ENCODE measurements around the gene TDP1. TPM values are rescaled to one million over a fixed set of nuclear protein-coding genes. Genes with fewer than 3 reads are reported as not detected.

Gene TDP1
- total RNA-seq, 1 donor from 2014 or later: 17.9 TPM

DNA sequence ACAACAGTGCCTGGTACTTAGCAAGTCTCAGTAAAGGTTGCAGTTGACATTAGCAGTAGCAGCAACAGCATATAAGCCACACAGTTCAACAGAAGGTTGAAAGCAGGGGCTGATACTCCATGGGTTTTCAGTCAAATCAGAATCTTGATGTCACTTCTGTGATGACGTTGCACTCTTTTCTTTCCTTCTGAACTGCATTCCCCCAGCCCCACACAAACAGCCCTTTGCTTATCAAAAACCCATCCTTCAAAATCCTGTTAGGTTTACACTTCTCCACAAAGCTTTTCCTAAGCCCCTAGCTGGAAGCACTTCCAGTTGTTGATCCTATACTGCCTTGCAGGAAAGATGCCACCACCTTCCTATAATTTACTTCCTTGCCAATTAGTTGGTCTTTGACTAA is 72.1 kb downstream of the TDP1 start:
- H3K4me3 Mint-ChIP-seq (ENCODE audit: unreplicated experiment): no peak overlapping the region
- H3K27ac Mint-ChIP-seq (ENCODE audit: unreplicated experiment): no peak overlapping the region
- TF ChIP-seq, protein P1, sequence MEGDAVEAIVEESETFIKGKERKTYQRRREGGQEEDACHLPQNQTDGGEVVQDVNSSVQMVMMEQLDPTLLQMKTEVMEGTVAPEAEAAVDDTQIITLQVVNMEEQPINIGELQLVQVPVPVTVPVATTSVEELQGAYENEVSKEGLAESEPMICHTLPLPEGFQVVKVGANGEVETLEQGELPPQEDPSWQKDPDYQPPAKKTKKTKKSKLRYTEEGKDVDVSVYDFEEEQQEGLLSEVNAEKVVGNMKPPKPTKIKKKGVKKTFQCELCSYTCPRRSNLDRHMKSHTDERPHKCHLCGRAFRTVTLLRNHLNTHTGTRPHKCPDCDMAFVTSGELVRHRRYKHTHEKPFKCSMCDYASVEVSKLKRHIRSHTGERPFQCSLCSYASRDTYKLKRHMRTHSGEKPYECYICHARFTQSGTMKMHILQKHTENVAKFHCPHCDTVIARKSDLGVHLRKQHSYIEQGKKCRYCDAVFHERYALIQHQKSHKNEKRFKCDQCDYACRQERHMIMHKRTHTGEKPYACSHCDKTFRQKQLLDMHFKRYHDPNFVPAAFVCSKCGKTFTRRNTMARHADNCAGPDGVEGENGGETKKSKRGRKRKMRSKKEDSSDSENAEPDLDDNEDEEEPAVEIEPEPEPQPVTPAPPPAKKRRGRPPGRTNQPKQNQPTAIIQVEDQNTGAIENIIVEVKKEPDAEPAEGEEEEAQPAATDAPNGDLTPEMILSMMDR (IDR thresholded peaks at IDR 0.05): no peak
- H3K9me3 Mint-ChIP-seq (ENCODE audit: unreplicated experiment): peaks cover 3% of the 10 kb centered on the region
- DNase-seq (ENCODE audit: extremely low spot score, unreplicated experiment): no peak
- no peaks in the 10 kb centered on the region for H3K27me3 Mint-ChIP-seq (ENCODE audit: unreplicated experiment)
- peaks cover 33% of the 10 kb centered on the region for H3K36me3 Mint-ChIP-seq (ENCODE audit: unreplicated experiment)
- H3K4me1 Mint-ChIP-seq (ENCODE audit: unreplicated experiment): no peaks in the 10 kb centered on the region

DNA sequence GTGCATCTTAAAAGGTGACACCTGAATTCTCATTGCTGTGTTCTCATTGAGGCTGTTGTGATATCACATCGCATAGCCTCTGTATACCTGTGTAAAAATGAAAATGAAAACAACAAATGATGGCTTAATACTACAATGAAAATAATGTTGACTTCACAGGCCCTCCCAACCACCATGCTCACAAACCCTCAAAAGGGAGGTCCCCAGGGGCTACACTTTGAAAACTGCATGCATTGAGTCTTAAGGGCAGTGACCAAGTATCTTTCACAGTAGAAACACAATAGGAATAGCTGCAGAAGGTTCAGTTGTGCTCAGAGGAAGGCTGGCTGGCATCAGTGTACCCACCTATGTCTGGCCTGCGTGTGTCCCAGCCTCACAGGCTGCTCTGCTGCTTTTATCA is 78.4 kb downstream of the TDP1 start:
- Mint-ChIP-seq H3K9me3 (ENCODE audit: unreplicated experiment) (peaks cover 8% of the 10 kb centered on the region), H3K4me3 (ENCODE audit: unreplicated experiment) (no peak overlapping the region), H3K27me3 (ENCODE audit: unreplicated experiment) (no peaks in the 10 kb centered on the region), H3K27ac (ENCODE audit: unreplicated experiment) (no peak overlapping the region), H3K36me3 (ENCODE audit: unreplicated experiment) (peaks cover 46% of the 10 kb centered on the region), H3K4me1 (ENCODE audit: unreplicated experiment) (no peaks in the 10 kb centered on the region)
- no peak for DNase-seq (ENCODE audit: extremely low spot score, unreplicated experiment)
- TF ChIP-seq, protein P1 (IDR thresholded peaks at IDR 0.05): no peak

DNA sequence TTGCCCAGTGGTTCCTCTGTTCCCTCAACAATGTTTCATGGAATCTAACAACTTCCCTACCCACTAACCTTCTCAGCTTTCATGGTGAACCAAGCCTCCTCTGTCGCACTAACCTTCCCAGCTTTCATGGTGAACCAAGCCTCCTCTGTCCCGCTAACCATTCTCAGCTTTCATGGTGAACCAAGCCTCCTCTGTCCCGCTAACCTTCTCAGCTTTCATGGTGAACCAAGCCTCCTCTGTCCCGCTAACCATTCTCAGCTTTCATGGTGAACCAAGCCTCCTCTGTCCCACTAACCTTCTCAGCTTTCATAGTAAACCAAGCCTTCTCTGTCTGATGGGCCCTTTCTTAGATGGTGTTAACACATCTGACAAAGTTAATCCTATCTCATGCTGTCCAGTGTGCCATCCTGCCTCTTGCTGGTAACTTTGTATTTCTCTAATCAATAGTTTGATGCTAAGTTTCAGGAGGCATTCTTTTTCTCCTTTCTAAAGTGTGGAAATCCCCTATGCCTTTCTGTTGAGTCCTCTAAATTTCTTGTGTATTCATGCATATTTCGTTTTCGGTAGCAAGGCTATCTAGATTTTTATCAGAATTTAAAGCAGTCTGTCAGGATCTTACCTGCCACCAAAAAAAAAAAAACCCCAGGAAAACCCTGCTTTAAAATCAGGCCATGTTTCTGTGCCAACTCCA is 79.3 kb downstream of the TDP1 start:
- Mint-ChIP-seq H3K9me3 (ENCODE audit: unreplicated experiment) (peaks cover 8% of the 10 kb centered on the region), H3K27me3 (ENCODE audit: unreplicated experiment) (no peaks in the 10 kb centered on the region), H3K4me3 (ENCODE audit: unreplicated experiment) (no peak overlapping the region), H3K36me3 (ENCODE audit: unreplicated experiment) (peaks cover 46% of the 10 kb centered on the region), H3K27ac (ENCODE audit: unreplicated experiment) (no peak overlapping the region), H3K4me1 (ENCODE audit: unreplicated experiment) (no peaks in the 10 kb centered on the region)
- no peak for DNase-seq (ENCODE audit: extremely low spot score, unreplicated experiment)
- TF ChIP-seq, protein P1 (IDR thresholded peaks at IDR 0.05): no peak

DNA sequence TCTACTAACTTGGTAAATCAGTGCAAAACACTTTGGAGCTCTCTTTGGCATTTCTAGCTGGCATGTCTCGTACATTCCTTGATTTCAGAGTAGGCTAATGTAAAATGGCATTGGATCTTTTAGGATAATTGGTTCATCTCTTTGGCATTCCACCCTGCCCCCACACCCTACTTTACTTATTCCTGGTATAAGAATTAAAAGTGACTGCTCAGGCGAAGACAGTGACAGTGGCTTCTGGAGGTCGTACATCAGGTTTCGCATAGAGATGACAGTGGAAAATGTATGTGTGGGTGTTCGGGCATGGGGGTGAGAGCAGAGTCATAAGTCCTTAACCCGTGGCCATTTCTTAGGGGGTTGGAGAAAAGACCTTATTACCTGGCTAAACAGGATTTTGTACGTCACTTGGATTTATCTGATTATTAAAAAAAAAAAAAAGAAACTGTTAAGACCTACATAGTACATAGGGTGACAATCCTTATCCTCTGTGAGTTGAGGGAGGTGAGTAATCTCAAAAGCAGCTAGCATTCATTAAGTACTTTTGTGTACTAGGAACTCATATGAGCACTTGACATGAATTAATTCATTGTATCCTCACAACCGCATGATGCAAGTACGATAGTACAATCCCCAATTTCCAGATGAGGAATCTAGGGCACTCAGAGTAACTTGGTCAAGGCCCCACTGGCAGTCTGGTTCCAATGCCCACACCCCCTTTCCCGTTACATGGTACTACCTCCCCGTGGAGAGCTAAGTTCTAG is 83.7 kb downstream of the TDP1 start:
- H3K27me3 Mint-ChIP-seq (ENCODE audit: unreplicated experiment): no peaks in the 10 kb centered on the region
- no peak for DNase-seq (ENCODE audit: extremely low spot score, unreplicated experiment)

DNA sequence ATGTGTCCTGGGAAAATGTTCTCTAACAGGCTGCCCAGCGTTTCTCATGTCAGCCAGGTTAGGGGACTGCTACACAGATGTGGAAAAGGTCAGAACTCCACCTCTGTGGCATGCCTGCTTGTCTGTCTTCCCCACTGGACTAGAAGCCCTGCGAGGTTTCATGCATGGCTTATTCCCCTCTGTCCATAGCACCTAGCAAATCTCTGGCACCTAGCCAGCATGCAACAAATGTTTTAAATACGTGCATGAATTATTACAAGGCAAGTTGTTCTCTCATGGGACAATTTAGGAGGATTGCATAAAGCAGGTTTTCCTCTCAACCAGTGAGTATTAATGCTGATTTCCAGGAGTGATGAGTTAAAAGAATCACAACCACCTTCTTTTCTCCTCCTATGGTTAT is 84.7 kb downstream of the TDP1 start:
- TF ChIP-seq, protein P1 (IDR thresholded peaks at IDR 0.05): no peak
- H3K36me3 Mint-ChIP-seq (ENCODE audit: unreplicated experiment): peaks cover 22% of the 10 kb centered on the region
- H3K27ac Mint-ChIP-seq (ENCODE audit: unreplicated experiment): no peak overlapping the region
- DNase-seq (ENCODE audit: extremely low spot score, unreplicated experiment): no peak
- no peaks in the 10 kb centered on the region for H3K27me3 Mint-ChIP-seq (ENCODE audit: unreplicated experiment)
- H3K4me1 Mint-ChIP-seq (ENCODE audit: unreplicated experiment): no peaks in the 10 kb centered on the region
- H3K9me3 Mint-ChIP-seq (ENCODE audit: unreplicated experiment): peaks cover 5% of the 10 kb centered on the region
- H3K4me3 Mint-ChIP-seq (ENCODE audit: unreplicated experiment): no peak overlapping the region

More for the DNA sequence above, 83.7 kb downstream of the TDP1 start:
- Mint-ChIP-seq H3K27ac (ENCODE audit: unreplicated experiment) (no peak overlapping the region), H3K36me3 (ENCODE audit: unreplicated experiment) (peaks cover 29% of the 10 kb centered on the region), H3K9me3 (ENCODE audit: unreplicated experiment) (peaks cover 5% of the 10 kb centered on the region), H3K4me3 (ENCODE audit: unreplicated experiment) (no peak overlapping the region), H3K4me1 (ENCODE audit: unreplicated experiment) (no peaks in the 10 kb centered on the region)
- TF ChIP-seq, protein P1 (IDR thresholded peaks at IDR 0.05): no peak

All from osteocyte (in vitro differentiated cells).